Smooth muscle cell (in vitro differentiated cells): Measurements from ENCODE around the gene IMMP2L. TPM values are rescaled to one million over a fixed set of nuclear protein-coding genes. Genes with fewer than 3 reads are reported as not detected.

Experiments
- DNase-seq: peaks from one replicate; lab custom pipeline; 2025; ENCODE audit not compliant: unreplicated experiment; lab: John Stamatoyannopoulos, UW
- H2AFZ ChIP-seq: fragments of 200-600 bp; sonication (generic); 2 replicates; pipeline ENCODE4 v1.6.0; 2016; ENCODE audit warnings: antibody characterized with exemption, low read depth, mild to moderate bottlenecking
- H3F3A ChIP-seq: fragments of 200-600 bp; sonication (generic); 2 replicates; pipeline ENCODE4 v1.6.0; 2017; ENCODE audit warnings: antibody characterized with exemption, low read depth
- H3K27ac ChIP-seq: fragments of 200-600 bp; sonication (generic); 2 replicates; pipeline ENCODE4 v1.5.1; 2016; ENCODE audit warnings: low read depth, mild to moderate bottlenecking
- H3K27me3 ChIP-seq: fragments of 200-600 bp; sonication (generic); 2 replicates; pipeline ENCODE4 v1.6.1; 2016; ENCODE audit warnings: low read depth, mild to moderate bottlenecking
- H3K36me3 ChIP-seq: fragments of 200-600 bp; sonication (generic); 2 replicates; pipeline ENCODE4 v1.5.1; 2016; ENCODE audit warnings: low read depth
- H3K4me1 ChIP-seq: fragments of 200-600 bp; sonication (generic); 2 replicates; pipeline ENCODE4 v1.5.1; 2016; ENCODE audit warnings: low read depth
- H3K4me2 ChIP-seq: fragments of 200-600 bp; sonication (generic); 2 replicates; pipeline ENCODE4 v1.6.0; 2016; ENCODE audit warnings: mild to moderate bottlenecking
- H3K4me3 ChIP-seq: fragments of 200-600 bp; sonication (generic); 2 replicates; pipeline ENCODE4 v1.5.1; 2016; ENCODE audit warnings: mild to moderate bottlenecking
- H3K79me2 ChIP-seq: fragments of 200-600 bp; sonication (generic); 2 replicates; pipeline ENCODE4 v1.6.0; 2016; ENCODE audit warnings: low read depth, mild to moderate bottlenecking
- H3K9ac ChIP-seq: fragments of 200-600 bp; sonication (generic); 2 replicates; pipeline ENCODE4 v1.6.0; 2016; ENCODE audit warnings: low read depth
- H3K9me3 ChIP-seq: fragments of 200-600 bp; sonication (generic); replicated peaks from 2 replicates; pipeline ENCODE4 v1.5.1; 2016; ENCODE audit warnings: low read depth
- H4K20me1 ChIP-seq: fragments of 200-600 bp; sonication (generic); 2 replicates; pipeline ENCODE4 v1.6.0; 2016; ENCODE audit warnings: low read depth
- CTCF ChIP-seq: fragments of 200-600 bp; sonication (generic); IDR thresholded peaks from 2 replicates; pipeline ENCODE4 v1.5.1; 2017; ENCODE audit warnings: borderline replicate concordance, mild to moderate bottlenecking, antibody characterized with exemption; ENCODE audit not compliant: insufficient read depth, poor library complexity, severe bottlenecking
- WGBS: methylation state at CpG from one replicate; pipeline ENCODE4 v1.1.7; 2016; ENCODE audit warnings: low lambda C conversion rate; 5-methylcytosine and 5-hydroxymethylcytosine counted together
- polyA plus RNA-seq: library from polyadenylated mRNA; unstranded; fragments of >200 nt; fragmentation: Nextera tagmentation; extraction: Ambion mirVana; gene quantifications from 2 replicates; pipeline ENCODE4 v1.2.1, GENCODE V29; 2016
- total RNA-seq: library from RNA; depleted of rRNA; stranded (reverse); fragments of >200 nt; gene quantifications from 2 replicates; pipeline ENCODE4 v1.2.3, GENCODE V29; 2014

IMMP2L gene
- total and polyA plus RNA-seq, 2 experiments from 2014 or later = 10.9 to 11.1 TPM

DNA sequence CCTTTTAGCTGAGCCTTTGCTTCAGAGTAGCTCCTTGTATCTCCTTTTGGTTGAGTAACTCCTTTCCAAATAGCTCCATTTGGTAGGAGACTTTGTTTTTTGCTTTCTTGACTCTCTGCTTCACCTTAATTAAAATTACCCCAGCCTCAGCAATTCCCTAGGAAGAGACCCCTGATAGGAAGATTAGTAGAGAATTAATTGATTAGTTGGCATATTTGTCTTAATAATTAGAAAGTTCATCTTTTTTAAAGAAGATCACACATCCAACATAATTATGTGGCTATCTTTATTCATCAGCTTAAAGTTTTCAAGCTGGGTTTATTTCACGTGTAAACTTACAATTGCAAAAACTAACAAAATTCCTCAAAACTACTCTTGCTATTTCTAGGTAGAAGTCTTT, 352.2 kb downstream of the IMMP2L start:
- Histone ChIP-seq H3K4me3 (no peak overlapping the region), H3K79me2 (no peaks in the 10 kb centered on the region), H3F3A (no peaks in the 10 kb centered on the region), H3K36me3 (no peaks in the 10 kb centered on the region), H3K4me1 (no peaks in the 10 kb centered on the region), H3K27ac (no peak overlapping the region), H3K4me2 (no peak overlapping the region), H3K9me3 (no peaks in the 10 kb centered on the region), H2AFZ (no peak overlapping the region), H4K20me1 (no peaks in the 10 kb centered on the region), H3K9ac (no peak overlapping the region), H3K27me3 (no peaks in the 10 kb centered on the region)
- no peak for TF ChIP-seq CTCF
- 94% methylated on average over 1 of the region's 1 CpG for WGBS
- DNase-seq = no peak

DNA sequence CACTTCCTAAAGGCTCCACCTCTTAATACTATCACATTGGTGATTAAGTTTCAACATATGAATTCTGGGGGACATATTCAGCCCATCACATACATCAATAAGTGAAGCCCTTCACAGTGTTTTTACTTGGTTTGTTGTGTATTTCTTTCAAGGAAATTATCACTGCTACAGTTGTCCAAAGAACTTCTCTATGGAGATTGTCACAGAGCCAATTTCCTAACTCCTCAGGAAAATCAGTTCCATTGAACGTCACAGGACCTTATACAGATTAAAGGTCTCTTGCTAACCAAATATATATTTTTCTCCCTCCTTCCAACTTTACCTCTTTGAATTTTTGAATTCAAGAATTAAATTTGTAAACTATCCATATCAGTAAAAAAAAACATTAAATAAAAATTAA, 357.0 kb downstream of the IMMP2L start:
- Histone ChIP-seq H3K27me3 (no peaks in the 10 kb centered on the region), H3K79me2 (no peaks in the 10 kb centered on the region), H3K9ac (no peak overlapping the region), H3F3A (no peaks in the 10 kb centered on the region), H3K9me3 (no peaks in the 10 kb centered on the region), H4K20me1 (no peaks in the 10 kb centered on the region), H3K4me2 (no peak overlapping the region), H2AFZ (no peak overlapping the region), H3K36me3 (no peaks in the 10 kb centered on the region), H3K4me1 (no peaks in the 10 kb centered on the region), H3K4me3 (no peak overlapping the region), H3K27ac (no peak overlapping the region)
- 90% methylated on average over 1 of the region's 1 CpG for WGBS
- DNase-seq = no peak
- no peak for TF ChIP-seq CTCF

GRCh38 chr7:111202321-111202720, 360.0 kb downstream of the IMMP2L start:
- no peak for DNase-seq
- H3F3A ChIP-seq = no peaks in the 10 kb centered on the region
- no peaks in the 10 kb centered on the region for H3K9me3 ChIP-seq
- no peaks in the 10 kb centered on the region for H4K20me1 ChIP-seq
- no peaks in the 10 kb centered on the region for H3K27me3 ChIP-seq
- no peak overlapping the region for H3K27ac ChIP-seq
- H3K9ac ChIP-seq = no peak overlapping the region
- no peak for TF ChIP-seq CTCF
- H3K4me3 ChIP-seq = no peak overlapping the region
- H3K79me2 ChIP-seq = no peaks in the 10 kb centered on the region
- no peaks in the 10 kb centered on the region for H3K36me3 ChIP-seq
- no peak overlapping the region for H2AFZ ChIP-seq
- H3K4me1 ChIP-seq = peaks cover 6% of the 10 kb centered on the region
- WGBS = 93% methylated on average over 4 of the region's 4 CpGs
- no peak overlapping the region for H3K4me2 ChIP-seq

DNA sequence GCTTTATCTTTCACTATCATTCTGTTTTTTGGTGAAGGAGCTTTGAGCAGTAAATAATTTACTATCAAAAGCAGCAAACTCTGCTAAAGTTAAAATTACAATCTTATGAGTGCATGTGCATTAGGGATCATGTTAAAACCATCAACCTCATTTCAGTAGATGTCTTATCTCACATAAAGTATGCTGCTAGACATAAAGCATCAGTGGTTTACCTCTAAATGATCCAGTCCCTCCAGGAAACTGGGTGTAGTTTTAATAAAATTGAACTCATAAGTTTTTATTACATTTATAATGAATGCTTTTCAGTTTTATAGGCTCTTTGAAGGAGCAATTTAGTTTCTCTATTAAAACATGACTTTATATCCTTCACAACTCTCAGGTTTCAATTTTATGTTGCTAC, 362.6 kb downstream of the IMMP2L start:
- Histone ChIP-seq H3K27ac (peak overlapping the region; percentile 54), H3K27me3 (no peaks in the 10 kb centered on the region), H3K9me3 (no peaks in the 10 kb centered on the region), H3K4me2 (no peak overlapping the region), H3F3A (no peaks in the 10 kb centered on the region), H3K4me1 (peaks cover 6% of the 10 kb centered on the region), H3K79me2 (no peaks in the 10 kb centered on the region), H2AFZ (no peak overlapping the region), H4K20me1 (no peaks in the 10 kb centered on the region), H3K36me3 (no peaks in the 10 kb centered on the region), H3K9ac (no peak overlapping the region), H3K4me3 (no peak overlapping the region)
- no peak for DNase-seq
- no peak for TF ChIP-seq CTCF
